ENCODE data around the gene APLP1.

Gene APLP1

DNA sequence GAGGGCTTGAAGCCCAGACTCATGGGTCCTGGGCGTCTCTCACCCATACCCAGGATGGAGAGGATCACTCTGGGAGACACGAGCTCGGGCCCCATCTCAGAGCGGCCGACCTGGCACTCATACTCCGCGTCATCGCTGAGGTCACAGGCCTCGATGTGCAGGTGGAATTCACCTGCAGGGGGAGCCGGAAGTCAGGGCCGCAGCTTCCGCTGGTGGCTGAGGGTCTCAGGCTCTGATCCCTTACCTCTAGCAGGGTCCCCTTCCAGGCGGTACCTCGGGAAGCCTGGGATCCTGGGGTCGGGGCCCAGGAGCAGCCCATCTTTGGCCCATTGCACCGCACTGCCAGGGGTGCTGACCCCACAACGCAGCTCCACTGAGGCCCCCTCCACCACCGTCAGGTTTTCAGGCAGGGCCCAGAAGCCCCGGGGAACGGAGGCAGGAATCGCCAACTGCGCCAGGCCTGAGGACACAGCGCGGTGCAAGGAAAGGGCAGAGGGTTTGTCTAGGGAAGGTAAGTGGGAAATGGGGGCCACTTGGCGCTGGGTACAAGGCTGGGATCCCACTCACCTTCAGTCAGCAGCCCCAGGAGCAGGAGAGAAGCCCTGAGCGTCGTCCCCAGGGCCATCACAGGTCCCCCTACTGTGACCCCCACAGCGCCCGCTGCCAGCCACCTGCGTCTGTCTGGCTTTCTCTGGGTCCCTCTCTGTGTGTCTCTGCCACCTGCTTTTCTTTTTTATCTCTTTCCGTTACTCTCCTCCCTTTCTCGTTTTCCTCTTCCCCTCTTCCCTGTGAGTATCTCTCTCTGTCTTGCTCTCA, 17.0 kb upstream of the APLP1 start:
- DNase-seq (ENCODE audit: low read depth), result no peak
- no peak overlapping the region for H3K4me3 ChIP-seq (ENCODE audit: low read depth, low read length)
- TF ChIP-seq, protein P1, sequence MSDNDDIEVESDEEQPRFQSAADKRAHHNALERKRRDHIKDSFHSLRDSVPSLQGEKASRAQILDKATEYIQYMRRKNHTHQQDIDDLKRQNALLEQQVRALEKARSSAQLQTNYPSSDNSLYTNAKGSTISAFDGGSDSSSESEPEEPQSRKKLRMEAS (IDR thresholded peaks at IDR 0.05; ENCODE audit: low read depth, low read length), result no peak
- TF ChIP-seq MYC (IDR thresholded peaks at IDR 0.05; ENCODE audit: low read depth, low read length) (no peak), POLR2A (IDR thresholded peaks at IDR 0.05; ENCODE audit: extremely low read depth, insufficient read length) (no peak)
- TF ChIP-seq, protein P2, sequence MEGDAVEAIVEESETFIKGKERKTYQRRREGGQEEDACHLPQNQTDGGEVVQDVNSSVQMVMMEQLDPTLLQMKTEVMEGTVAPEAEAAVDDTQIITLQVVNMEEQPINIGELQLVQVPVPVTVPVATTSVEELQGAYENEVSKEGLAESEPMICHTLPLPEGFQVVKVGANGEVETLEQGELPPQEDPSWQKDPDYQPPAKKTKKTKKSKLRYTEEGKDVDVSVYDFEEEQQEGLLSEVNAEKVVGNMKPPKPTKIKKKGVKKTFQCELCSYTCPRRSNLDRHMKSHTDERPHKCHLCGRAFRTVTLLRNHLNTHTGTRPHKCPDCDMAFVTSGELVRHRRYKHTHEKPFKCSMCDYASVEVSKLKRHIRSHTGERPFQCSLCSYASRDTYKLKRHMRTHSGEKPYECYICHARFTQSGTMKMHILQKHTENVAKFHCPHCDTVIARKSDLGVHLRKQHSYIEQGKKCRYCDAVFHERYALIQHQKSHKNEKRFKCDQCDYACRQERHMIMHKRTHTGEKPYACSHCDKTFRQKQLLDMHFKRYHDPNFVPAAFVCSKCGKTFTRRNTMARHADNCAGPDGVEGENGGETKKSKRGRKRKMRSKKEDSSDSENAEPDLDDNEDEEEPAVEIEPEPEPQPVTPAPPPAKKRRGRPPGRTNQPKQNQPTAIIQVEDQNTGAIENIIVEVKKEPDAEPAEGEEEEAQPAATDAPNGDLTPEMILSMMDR (IDR thresholded peaks at IDR 0.05; ENCODE audit: low read depth, low read length), result no peak

DNA sequence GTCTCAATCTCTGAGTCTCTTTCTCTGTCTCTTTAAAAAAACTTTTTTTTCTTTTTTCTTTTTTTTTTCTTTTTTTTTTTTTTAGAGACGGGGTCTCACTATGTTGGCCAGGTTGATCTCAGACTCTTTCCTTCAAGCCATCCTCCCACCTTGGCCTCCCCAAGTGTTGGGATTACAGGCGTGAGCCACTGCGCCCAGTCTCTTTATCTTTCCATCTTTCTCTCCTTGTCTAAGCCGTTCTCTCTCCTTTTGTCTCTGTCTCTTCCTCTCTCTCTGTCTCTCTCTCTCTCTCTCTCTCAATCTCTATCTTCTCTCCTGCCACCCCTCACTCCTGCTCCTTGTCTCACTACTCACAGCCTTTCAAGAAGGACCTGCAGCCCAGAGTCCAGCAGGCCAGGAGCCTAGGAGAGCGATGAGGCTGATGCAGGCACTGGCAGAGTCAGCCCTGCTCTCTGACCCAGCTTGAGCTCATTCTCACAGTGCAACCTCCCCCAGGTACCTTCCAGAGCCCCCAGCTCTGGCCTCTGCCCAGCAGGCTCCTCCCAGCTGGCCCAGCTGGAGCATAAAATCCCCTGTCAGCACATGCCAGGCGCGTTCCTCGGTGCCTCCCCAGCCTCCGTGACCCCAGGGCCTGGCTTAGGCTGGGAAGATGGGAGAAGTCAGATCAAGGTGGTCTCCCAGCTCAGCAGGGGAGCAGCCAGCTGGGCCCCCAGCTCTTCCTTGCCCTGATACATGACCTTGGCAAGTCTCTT, 16.2 kb upstream of the APLP1 start, which contains the start of gene NPHS1:
Gene NPHS1, minus strand, starts transcription at position 476 of the 752 bp plus-strand sequence. CDS start 667 bp downstream, outside the sequence.
- no peak within 1 kb of the TSS for H3K4me3 ChIP-seq (ENCODE audit: low read depth, low read length)
- TF ChIP-seq, protein P1 (IDR thresholded peaks at IDR 0.05; ENCODE audit: low read depth, low read length), result no peak
- TF ChIP-seq, protein P2 (IDR thresholded peaks at IDR 0.05; ENCODE audit: low read depth, low read length), result no peak
- TF ChIP-seq MYC (IDR thresholded peaks at IDR 0.05; ENCODE audit: low read depth, low read length), result no peak
- no peak for TF ChIP-seq POLR2A (IDR thresholded peaks at IDR 0.05; ENCODE audit: extremely low read depth, insufficient read length)
- no peak for DNase-seq (ENCODE audit: low read depth)

DNA sequence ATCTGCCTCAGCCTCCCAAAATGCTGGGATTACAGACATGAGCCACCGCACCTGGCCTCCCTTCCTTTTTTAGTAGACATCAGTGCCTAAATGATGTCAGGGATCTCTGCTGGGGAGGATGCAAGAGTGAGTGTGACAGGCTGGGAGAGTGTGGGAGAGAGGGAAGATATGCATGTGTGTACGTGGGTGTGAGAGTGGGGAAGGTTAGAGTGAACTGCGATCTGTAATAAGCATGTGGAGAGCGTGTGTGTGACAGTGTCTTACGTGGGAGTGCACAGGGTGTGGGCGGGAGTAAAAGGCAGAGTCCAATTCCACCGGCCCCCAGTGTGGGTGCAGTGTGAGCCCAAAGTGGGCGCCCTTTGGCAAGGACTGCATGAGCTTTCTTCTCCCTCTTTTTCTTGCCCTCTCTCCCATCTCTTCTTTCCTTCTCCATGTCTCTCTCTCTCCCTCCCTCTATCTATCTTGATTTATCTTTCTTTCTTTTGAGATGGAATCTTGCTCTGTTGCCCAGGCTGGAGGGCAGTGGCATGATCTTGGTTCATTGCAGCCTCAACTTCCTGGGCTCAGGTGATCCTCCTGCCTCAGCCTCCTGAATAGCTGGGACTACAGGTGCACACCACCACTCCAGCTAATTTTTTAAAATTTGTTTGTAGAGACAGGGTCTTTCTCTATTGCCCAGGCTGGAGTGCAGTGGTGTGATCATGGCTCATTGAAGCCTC, 15.2 kb upstream of the APLP1 start:
- DNase-seq (ENCODE audit: low read depth), result no peak
- H3K4me3 ChIP-seq (ENCODE audit: low read depth, low read length), result no peak overlapping the region
- TF ChIP-seq MYC (IDR thresholded peaks at IDR 0.05; ENCODE audit: low read depth, low read length), result no peak

DNA sequence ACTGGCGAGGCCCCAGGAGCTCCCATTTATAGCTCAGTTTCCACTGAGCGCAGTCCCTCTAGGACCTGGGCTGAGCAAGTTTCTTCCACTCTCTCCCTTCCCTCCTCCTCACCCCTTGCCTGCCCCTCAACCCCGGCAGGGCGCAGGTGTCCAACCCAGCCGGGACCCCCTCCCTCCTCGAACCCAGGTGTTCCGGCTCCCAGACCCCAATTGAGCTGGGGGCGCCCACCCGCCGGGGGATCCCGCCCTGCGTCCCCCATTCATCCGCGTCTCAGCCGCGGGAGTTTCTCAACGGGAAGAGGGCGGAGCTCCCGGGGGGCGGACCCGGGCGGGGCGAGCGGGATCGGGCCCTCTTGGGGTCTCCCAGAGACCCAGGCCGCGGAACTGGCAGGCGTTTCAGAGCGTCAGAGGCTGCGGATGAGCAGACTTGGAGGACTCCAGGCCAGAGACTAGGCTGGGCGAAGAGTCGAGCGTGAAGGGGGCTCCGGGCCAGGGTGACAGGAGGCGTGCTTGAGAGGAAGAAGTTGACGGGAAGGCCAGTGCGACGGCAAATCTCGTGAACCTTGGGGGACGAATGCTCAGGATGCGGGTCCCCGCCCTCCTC, 11.7 kb upstream of the APLP1 start, which contains the start of gene KIRREL2:
Gene KIRREL2, plus strand, starts transcription at position 366 of the 604 bp plus-strand sequence. Its CDS starts 209 bp downstream, at position 575.
- no peak for DNase-seq (ENCODE audit: low read depth)
- H3K4me3 ChIP-seq (ENCODE audit: low read depth, low read length), result no peak within 1 kb of the TSS
- TF ChIP-seq, protein P1 (IDR thresholded peaks at IDR 0.05; ENCODE audit: low read depth, low read length), result no peak
- TF ChIP-seq, protein P2 (IDR thresholded peaks at IDR 0.05; ENCODE audit: low read depth, low read length), result no peak
- no peak for TF ChIP-seq POLR2A (IDR thresholded peaks at IDR 0.05; ENCODE audit: extremely low read depth, insufficient read length)
- no peak for TF ChIP-seq MYC (IDR thresholded peaks at IDR 0.05; ENCODE audit: low read depth, low read length)

DNA sequence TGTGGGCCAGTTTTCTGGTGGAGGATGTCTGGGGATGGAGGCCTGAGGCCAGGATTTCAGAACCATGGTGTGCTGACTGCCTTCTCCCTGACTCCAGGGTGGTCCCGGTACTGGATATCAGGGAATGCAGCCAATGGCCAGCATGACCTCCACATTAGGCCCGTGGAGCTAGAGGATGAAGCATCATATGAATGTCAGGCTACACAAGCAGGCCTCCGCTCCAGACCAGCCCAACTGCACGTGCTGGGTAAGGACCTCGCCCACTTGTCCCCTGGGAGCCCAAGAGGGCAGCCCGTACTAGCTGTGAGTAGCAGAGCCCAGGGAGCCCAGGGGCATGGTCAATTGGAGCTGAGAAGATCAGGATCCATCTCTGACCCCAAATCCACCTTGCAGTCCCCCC, 10.1 kb upstream of the APLP1 start:
- TF ChIP-seq POLR2A (IDR thresholded peaks at IDR 0.05; ENCODE audit: extremely low read depth, insufficient read length) (no peak), MYC (IDR thresholded peaks at IDR 0.05; ENCODE audit: low read depth, low read length) (no peak)
- TF ChIP-seq, protein P1 (IDR thresholded peaks at IDR 0.05; ENCODE audit: low read depth, low read length), result no peak
- TF ChIP-seq, protein P2 (IDR thresholded peaks at IDR 0.05; ENCODE audit: low read depth, low read length), result no peak
- DNase-seq (ENCODE audit: low read depth), result no peak

More for the DNA sequence above, 10.1 kb upstream of the APLP1 start:
- H3K4me3 ChIP-seq (ENCODE audit: low read depth, low read length), result no peak overlapping the region
